LNCAP (cell line): ENCODE measurements around the gene STIP1.

Source experiments
- TF ChIP-seq, protein P1 (sequence below): fragments of 450-650 bp; IDR thresholded peaks from 2 replicates; pipeline ENCODE4 v1.5.1; 2017; ENCODE audit warnings: mild to moderate bottlenecking

Gene STIP1

DNA sequence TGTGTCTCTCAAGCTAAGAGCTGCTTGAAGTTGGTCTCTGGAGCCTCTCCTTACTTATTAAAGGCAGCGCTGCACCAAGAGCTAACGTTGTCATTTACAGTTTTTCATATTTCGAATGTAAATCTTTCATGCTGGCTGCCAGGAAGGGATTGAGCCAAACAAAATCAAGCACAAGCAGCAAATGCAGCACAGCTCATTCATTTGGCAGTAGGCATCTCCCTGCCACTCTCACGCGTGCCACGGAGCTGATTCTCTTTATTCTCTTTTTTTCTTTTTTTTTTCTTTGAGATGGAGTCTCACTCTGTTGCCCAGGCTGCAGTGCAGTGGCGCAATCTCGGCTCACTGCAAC, 47.0 kb downstream of the STIP1 start:
- TF ChIP-seq, protein P1, sequence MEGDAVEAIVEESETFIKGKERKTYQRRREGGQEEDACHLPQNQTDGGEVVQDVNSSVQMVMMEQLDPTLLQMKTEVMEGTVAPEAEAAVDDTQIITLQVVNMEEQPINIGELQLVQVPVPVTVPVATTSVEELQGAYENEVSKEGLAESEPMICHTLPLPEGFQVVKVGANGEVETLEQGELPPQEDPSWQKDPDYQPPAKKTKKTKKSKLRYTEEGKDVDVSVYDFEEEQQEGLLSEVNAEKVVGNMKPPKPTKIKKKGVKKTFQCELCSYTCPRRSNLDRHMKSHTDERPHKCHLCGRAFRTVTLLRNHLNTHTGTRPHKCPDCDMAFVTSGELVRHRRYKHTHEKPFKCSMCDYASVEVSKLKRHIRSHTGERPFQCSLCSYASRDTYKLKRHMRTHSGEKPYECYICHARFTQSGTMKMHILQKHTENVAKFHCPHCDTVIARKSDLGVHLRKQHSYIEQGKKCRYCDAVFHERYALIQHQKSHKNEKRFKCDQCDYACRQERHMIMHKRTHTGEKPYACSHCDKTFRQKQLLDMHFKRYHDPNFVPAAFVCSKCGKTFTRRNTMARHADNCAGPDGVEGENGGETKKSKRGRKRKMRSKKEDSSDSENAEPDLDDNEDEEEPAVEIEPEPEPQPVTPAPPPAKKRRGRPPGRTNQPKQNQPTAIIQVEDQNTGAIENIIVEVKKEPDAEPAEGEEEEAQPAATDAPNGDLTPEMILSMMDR = no peak

DNA sequence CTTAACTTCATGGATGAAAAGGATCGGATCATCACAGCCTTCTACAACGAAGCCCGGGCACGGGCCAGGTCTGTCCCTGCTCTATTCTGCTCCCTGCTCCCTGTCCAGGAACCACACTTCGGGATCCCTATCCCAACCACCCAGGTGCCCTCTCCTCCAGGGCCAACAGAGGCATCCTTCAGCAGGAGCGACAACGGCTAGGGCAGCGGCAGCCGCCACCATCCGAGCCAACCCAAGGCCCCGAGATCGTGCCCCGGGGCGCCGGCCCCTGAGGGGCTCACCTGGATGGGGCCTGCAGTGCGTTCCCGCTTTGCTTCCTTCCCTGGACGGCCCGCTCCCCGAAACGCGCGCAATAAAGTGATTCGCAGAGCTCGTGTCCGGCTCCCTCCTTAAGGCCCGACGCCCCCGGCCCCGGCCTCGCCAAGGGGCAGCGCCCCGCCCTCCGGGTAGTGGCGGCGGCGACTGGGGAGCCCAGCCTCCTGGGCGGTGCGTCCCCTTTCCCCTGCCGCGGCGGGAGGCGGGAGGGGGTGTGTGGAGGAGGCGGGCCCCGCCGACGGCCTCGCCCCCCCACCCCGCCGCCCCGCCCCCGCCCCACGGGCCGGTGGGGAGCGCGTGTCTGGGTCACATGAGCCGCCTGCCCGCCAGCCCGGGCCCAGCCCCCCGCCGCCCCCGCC, 48.1 kb downstream of the STIP1 start, which contains the start of gene VEGFB:
VEGFB (plus strand) TSS at position 672 of the 674 bp plus-strand sequence. CDS start 250 bp downstream, outside the sequence.
- TF ChIP-seq, protein P1 = no peak

DNA sequence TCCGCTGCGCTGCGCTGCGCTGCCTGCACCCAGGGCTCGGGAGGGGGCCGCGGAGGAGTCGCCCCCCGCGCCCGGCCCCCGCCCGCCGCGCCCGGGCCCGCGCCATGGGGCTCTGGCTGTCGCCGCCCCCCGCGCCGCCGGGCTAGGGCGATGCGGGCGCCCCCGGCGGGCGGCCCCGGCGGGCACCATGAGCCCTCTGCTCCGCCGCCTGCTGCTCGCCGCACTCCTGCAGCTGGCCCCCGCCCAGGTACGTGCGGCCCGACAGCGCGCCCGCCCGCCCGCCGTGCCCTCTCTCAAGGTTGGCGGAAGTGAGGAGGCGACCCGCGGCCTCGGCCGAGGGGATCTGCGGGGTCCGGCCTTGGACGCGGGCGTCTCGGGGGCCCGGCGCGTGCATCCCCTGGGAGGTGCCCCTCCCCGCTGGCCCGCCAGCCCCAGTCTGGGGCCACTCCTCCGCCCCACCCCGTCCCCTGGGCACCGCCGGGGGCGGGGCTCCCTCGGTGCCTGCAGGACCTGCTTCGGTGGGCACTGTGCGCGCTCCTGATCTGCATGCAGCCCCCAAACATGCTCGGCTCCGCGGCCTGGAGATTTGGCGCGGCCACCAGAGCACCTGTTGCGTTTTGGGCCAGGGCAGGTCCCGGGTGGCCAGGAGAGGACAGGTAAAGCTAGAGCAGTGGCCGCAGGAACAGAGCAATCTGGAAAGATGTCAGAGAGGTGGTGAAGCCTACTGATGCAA, 48.8 kb downstream of the STIP1 start:
- TF ChIP-seq, protein P1 = no peak

DNA sequence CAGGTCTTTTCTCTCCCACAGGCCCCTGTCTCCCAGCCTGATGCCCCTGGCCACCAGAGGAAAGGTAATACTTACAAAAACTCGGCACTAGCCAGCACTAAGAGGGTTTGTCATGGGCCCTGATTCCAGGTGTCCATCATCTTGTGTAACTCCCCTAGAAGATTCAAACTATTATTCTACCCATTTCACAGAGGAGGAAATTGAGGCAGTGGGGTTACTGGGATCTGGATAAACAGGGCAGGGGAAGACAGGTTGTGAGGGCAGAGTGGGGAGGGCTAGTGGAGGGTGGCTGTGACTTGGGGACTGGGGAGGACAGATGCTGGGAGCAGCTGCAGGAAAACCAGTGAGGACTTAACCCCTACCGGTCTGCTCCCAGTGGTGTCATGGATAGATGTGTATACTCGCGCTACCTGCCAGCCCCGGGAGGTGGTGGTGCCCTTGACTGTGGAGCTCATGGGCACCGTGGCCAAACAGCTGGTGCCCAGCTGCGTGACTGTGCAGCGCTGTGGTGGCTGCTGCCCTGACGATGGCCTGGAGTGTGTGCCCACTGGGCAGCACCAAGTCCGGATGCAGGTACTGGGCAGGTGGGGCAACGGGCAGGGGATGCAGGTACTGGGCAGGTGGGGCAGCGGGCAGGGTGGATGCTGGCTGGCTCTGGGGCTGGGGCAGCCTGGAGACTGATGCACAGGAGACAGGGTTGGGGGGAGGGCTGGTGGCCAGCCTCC, 49.6 kb downstream of the STIP1 start:
- TF ChIP-seq, protein P1 = no peak

DNA sequence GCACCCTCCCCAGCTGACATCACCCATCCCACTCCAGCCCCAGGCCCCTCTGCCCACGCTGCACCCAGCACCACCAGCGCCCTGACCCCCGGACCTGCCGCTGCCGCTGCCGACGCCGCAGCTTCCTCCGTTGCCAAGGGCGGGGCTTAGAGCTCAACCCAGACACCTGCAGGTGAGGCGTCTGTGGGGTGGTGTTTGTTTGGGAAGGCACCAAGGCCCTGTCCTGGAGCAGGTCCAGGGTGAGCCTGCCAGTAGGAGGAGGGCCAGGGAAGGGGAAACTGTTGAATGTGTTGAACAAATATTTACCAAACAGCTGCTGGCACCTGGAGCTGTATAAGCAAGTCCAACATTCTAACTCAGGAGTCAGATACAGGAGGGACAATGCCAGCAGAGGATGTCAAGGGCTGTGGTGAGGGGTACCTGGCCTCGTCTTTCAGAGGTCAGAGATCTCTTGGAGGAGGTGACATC, 51.5 kb downstream of the STIP1 start:
- TF ChIP-seq, protein P1 = no peak

DNA sequence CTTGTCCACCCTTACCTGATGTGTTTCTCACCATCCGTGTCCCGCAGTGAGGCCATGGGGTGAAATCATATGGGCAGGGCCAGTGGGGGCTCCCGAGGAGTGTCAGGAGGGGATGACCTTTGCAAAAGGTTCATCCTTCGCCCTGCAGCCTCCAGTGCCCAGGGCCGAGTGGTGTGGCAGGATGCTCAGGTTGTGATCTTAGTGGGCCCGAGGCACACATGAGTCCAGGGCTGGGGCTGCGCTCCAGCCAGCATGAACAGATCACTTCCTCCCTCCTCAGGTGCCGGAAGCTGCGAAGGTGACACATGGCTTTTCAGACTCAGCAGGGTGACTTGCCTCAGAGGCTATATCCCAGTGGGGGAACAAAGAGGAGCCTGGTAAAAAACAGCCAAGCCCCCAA, 52.1 kb downstream of the STIP1 start:
- TF ChIP-seq, protein P1 = no peak

DNA sequence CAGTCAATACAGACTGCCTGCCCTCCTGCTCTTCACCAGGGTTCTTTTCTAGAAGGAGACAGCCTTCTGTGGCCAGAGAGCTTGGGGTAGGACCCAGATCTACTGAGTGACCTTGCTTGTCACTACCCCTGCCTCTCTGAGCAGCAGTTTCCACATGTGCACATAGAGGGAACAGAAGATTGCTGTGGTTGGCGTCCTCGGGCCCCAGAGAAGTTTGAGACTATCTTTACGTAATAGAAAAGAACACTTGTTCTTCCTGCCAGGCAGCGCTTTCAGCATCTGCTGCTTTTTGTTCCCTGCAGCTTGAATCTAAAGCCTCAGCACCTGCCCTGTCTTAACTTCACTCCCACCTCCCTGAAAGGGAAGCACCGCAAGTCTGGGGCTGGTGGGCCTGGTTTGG, 53.0 kb downstream of the STIP1 start:
- TF ChIP-seq, protein P1 = no peak
